K562 (cell line): Measurements from ENCODE around the gene SERTAD1. TPM values are rescaled to one million over a fixed set of nuclear protein-coding genes. Genes with fewer than 3 reads are reported as not detected.

Experiments
- CBX1 ChIP-seq: sonication (generic); IDR thresholded peaks from 2 replicates; pipeline ENCODE4 v1.6.1; 2016; ENCODE audit warnings: antibody characterized with exemption, low read depth, mild to moderate bottlenecking
- CREM ChIP-seq: IDR thresholded peaks from 2 replicates; pipeline ENCODE4 v1.6.1; 2014; ENCODE audit warnings: antibody characterized with exemption, low read depth
- MTA2 ChIP-seq: fragments of 450-650 bp; IDR thresholded peaks from 2 replicates; pipeline ENCODE4 v1.6.1; 2016; ENCODE audit warnings: low read depth
- NR2F6 ChIP-seq: fragments of 450-650 bp; formaldehyde crosslinking; IDR thresholded peaks from 2 replicates; pipeline ENCODE4 v1.4.0; 2020; ENCODE audit warnings: mild to moderate bottlenecking
- SMAD4 ChIP-seq: fragments of 250-450 bp; sonication (Bioruptor Pico); conservative IDR thresholded peaks from 2 replicates; pipeline ENCODE4 v1.8.0; 2021; ENCODE audit warnings: inconsistent platforms, mild to moderate bottlenecking, moderate library complexity
- SPI1 ChIP-seq: IDR thresholded peaks from 2 replicates; pipeline ENCODE4 v1.6.1; 2011; ENCODE audit warnings: low read depth, low read length, control low read depth, borderline replicate concordance
- ZNF133 ChIP-seq: fragments of 250-450 bp; sonication (Bioruptor Pico); IDR thresholded peaks from 2 replicates; pipeline ENCODE4 v1.4.0; 2020; ENCODE audit warnings: mild to moderate bottlenecking
- ZNF165 ChIP-seq: fragments of 250-450 bp; sonication (Bioruptor Pico); IDR thresholded peaks from 2 replicates; pipeline ENCODE4 v1.4.0; 2020; ENCODE audit warnings: borderline replicate concordance
- polyA plus RNA-seq, 8 experiments: library from polyadenylated mRNA; depleted of rRNA in 4 of 8; stranded (reverse) in 5 of 8; unstranded in 3 of 8; fragments of >200 nt; fragmentation: Nextera tagmentation in 2 of 8; fragmentation: Illumina TruSeq in 1 of 8; extraction: Ambion mirVana in 2 of 8; extraction: Trizol in 1 of 8; gene quantifications; 2 replicates each; pipeline versions ENCODE4 v1.2.1 to v1.2.3, GENCODE V29; 2011 to 2014; ENCODE audit warnings: inconsistent platforms in 1 of 8, missing spikeins in 1 of 8
- total RNA-seq, 7 experiments: library from RNA; depleted of rRNA in 6 of 7; stranded (reverse); fragments of >200 nt in 6 of 7; fragmentation: Illumina TruSeq in 2 of 7; extraction: Trizol in 2 of 7; gene quantifications; 2 replicates each; pipeline versions ENCODE4 v1.2.1 to v1.2.3, GENCODE V29; 2011 to 2021; ENCODE audit warnings: low replicate concordance in 1 of 7
- TF ChIP-seq, protein P1 (sequence below): fragments of 250-450 bp; sonication (Bioruptor Pico); IDR thresholded peaks from 2 replicates; pipeline ENCODE4 v1.8.0; 2021; ENCODE audit warnings: mild to moderate bottlenecking, moderate library complexity
- TF ChIP-seq, protein P2 (sequence below): fragments of 450-650 bp; IDR thresholded peaks from 2 replicates; pipeline ENCODE4 v1.6.1; 2016

SERTAD1 gene
- total and polyA plus RNA-seq, 9 of the 15 experiments (the other 6 are each of a cell fraction or from before 2014, with no cell fraction given): 0.15 to 8.7 (median 4.9) TPM

DNA sequence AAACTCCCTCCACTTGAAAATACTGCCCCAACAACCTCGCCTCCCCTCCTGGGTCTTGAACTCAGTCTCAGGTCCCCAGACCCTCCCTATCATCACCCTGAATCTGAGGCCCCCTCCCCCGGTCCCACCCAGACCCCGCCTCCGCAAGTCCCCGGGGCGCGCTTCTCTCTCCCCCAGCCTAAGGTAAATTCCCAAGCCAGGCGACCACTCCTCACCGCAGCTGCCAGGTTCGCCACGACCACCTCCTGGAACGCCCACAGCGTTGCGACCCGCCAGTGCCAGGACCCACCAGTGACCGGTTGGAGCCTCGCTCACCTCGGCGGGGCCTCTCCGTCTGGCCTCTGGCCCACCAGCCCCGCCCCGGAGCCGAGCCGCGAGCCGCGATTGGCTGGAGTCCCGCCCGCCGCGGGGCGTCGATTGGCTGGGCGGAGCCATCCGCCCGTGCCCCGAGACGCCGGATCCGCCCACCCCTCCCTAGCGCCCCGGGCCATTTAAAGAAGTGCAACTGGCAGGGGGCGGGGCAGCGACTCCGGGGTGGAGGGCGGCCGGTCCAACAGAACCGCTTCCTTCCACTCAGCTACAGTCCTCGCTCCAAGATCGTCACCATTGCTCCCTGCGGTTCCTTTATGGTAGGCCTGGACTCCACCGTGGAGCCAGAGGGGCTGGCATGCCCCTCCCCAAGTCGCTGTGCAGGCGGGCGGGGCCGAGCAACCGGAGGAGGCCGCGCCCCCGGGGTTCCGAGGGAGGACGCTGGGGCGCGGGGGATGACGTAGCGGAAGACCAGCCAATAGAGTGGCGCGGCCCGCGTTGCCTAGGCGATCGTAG, 18.4 kb upstream of the SERTAD1 start, which contains the start of gene SERTAD3 (continued):
- peak; percentile 60; the same call in 1 of the 2 replicates for TF ChIP-seq CBX1
- TF ChIP-seq ZNF165 (CRISPR knock-in tag): no peak
- TF ChIP-seq, protein P1, sequence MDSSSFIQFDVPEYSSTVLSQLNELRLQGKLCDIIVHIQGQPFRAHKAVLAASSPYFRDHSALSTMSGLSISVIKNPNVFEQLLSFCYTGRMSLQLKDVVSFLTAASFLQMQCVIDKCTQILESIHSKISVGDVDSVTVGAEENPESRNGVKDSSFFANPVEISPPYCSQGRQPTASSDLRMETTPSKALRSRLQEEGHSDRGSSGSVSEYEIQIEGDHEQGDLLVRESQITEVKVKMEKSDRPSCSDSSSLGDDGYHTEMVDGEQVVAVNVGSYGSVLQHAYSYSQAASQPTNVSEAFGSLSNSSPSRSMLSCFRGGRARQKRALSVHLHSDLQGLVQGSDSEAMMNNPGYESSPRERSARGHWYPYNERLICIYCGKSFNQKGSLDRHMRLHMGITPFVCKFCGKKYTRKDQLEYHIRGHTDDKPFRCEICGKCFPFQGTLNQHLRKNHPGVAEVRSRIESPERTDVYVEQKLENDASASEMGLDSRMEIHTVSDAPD: no peak
- no peak for TF ChIP-seq NR2F6
- peak; percentile 95 for TF ChIP-seq CREM
- peak; percentile 41; the same call in 1 of the 2 replicates for TF ChIP-seq SPI1
- TF ChIP-seq, protein P2, sequence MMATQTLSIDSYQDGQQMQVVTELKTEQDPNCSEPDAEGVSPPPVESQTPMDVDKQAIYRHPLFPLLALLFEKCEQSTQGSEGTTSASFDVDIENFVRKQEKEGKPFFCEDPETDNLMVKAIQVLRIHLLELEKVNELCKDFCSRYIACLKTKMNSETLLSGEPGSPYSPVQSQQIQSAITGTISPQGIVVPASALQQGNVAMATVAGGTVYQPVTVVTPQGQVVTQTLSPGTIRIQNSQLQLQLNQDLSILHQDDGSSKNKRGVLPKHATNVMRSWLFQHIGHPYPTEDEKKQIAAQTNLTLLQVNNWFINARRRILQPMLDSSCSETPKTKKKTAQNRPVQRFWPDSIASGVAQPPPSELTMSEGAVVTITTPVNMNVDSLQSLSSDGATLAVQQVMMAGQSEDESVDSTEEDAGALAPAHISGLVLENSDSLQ: peak; percentile 64
- peak; percentile 80 for TF ChIP-seq SMAD4
- no peak for TF ChIP-seq ZNF133 (CRISPR knock-in tag)
- no peak for TF ChIP-seq MTA2
